Measurements from ENCODE around the gene KCTD16.

KCTD16 gene

GRCh38 chr5:144436007-144436406, 265.3 kb downstream of the KCTD16 start:
- Histone ChIP-seq H3K4me3 (replicated peaks; ENCODE audit: low read depth, low read length) (no peak overlapping the region), H3K27me3 (replicated peaks; ENCODE audit: control insufficient read depth, insufficient read depth, low read length) (no peaks in the 10 kb centered on the region), H3K36me3 (ENCODE audit: control insufficient read depth, insufficient read depth, low read length) (no peaks in the 10 kb centered on the region)
- no peak for TF ChIP-seq CTCF (IDR thresholded peaks at IDR 0.05; ENCODE audit: insufficient read depth, low read length, poor library complexity, severe bottlenecking)
- no peak for DNase-seq (ENCODE audit: extremely low read depth, insufficient read length)

GRCh38 chr5:144438237-144438636, 267.6 kb downstream of the KCTD16 start:
- Histone ChIP-seq H3K36me3 (ENCODE audit: control insufficient read depth, insufficient read depth, low read length) (no peaks in the 10 kb centered on the region), H3K27me3 (replicated peaks; ENCODE audit: control insufficient read depth, insufficient read depth, low read length) (no peaks in the 10 kb centered on the region), H3K4me3 (replicated peaks; ENCODE audit: low read depth, low read length) (no peak overlapping the region)
- TF ChIP-seq CTCF (IDR thresholded peaks at IDR 0.05; ENCODE audit: insufficient read depth, low read length, poor library complexity, severe bottlenecking): no peak
- no peak for DNase-seq (ENCODE audit: extremely low read depth, insufficient read length)

GRCh38 chr5:144448457-144448856, 277.8 kb downstream of the KCTD16 start:
- H3K4me3 ChIP-seq (replicated peaks; ENCODE audit: low read depth, low read length): no peak overlapping the region
- TF ChIP-seq CTCF (IDR thresholded peaks at IDR 0.05; ENCODE audit: insufficient read depth, low read length, poor library complexity, severe bottlenecking): no peak
- no peaks in the 10 kb centered on the region for H3K27me3 ChIP-seq (replicated peaks; ENCODE audit: control insufficient read depth, insufficient read depth, low read length)
- DNase-seq (ENCODE audit: extremely low read depth, insufficient read length): no peak
- no peaks in the 10 kb centered on the region for H3K36me3 ChIP-seq (ENCODE audit: control insufficient read depth, insufficient read depth, low read length)

- Histone ChIP-seq H3K36me3 (ENCODE audit: control insufficient read depth, insufficient read depth, low read length) (no peaks in the 10 kb centered on the region), H3K4me3 (replicated peaks; ENCODE audit: low read depth, low read length) (no peak overlapping the region), H3K27me3 (replicated peaks; ENCODE audit: control insufficient read depth, insufficient read depth, low read length) (no peaks in the 10 kb centered on the region)
- no peak for DNase-seq (ENCODE audit: extremely low read depth, insufficient read length)
- no peak for TF ChIP-seq CTCF (IDR thresholded peaks at IDR 0.05; ENCODE audit: insufficient read depth, low read length, poor library complexity, severe bottlenecking)
Observed at GRCh38 chr5:144451187-144451973, 280.7 kb downstream of the KCTD16 start.

GRCh38 chr5:144453753-144454152, 283.1 kb downstream of the KCTD16 start:
- Histone ChIP-seq H3K27me3 (replicated peaks; ENCODE audit: control insufficient read depth, insufficient read depth, low read length) (no peaks in the 10 kb centered on the region), H3K4me3 (replicated peaks; ENCODE audit: low read depth, low read length) (no peak overlapping the region), H3K36me3 (ENCODE audit: control insufficient read depth, insufficient read depth, low read length) (no peaks in the 10 kb centered on the region)
- no peak for TF ChIP-seq CTCF (IDR thresholded peaks at IDR 0.05; ENCODE audit: insufficient read depth, low read length, poor library complexity, severe bottlenecking)
- no peak for DNase-seq (ENCODE audit: extremely low read depth, insufficient read length)
